Activated T-cell treated with anti-CD3 and anti-CD28 coated beads for 4 hours (primary cell): ENCODE results near the gene HDAC4.

Experiments
- DNase-seq: peaks from one replicate; pipeline ENCODE4 v3.0.0-alpha.2; 2020

Gene HDAC4

DNA sequence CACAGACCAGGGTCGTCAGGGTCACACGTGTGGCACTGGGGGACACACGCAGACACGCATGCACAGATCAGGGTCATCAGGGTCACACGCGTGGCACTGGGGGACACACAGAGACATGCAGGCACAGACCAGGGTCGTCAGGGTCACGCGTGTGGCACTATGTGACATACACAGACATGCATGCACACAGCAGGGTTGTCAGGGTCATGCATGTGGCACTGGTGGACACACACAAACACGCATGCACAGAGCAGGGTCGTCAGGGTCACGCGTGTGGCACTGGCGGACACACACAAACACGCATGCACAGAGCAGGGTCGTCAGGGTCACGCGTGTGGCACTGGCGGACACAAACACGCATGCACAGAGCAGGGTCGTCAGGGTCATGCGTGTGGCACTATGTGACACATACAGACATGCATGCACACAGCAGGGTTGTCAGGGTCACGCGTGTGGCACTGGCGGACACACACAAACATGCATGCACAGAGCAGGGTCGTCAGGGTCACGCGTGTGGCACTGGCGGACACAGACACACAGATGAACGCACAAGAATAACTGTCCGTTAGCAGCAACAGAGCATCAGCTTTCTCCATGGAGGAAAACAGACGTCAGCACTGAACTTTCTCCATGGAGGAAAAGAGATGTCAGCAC, 34.9 kb downstream of the HDAC4 start:
- no peak for DNase-seq

DNA sequence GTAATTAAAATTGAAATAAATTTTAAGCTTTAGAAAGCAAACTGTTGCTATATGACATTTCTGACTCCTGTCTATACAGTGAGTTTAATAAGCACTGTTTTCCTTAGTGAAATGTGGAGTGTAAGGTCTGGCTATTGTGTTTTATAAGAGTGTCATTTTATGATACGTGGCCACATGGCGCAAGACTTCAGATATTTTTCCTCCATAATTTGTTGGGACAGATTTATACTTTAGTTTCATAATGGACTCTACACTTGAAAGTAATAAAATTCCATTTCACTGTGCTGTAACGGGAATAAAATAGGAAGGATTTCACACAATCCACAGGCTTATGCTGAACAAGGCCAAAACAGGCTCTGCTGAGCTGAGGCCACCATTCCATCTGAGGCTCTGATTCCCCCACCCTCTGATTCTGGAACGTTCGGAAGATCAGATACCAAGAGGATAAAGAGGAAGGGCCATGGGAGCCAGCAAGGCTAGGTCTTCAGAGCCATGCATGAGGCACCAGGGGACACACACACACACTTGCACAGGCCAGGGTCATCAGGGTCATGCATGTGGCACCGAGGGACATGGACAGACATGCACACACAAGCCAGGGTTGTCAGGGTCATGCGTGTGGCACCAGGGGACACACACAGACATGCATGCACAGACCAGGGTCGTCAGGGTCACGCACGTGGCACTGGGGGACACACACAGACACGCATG, 35.6 kb downstream of the HDAC4 start:
- DNase-seq: no peak

DNA sequence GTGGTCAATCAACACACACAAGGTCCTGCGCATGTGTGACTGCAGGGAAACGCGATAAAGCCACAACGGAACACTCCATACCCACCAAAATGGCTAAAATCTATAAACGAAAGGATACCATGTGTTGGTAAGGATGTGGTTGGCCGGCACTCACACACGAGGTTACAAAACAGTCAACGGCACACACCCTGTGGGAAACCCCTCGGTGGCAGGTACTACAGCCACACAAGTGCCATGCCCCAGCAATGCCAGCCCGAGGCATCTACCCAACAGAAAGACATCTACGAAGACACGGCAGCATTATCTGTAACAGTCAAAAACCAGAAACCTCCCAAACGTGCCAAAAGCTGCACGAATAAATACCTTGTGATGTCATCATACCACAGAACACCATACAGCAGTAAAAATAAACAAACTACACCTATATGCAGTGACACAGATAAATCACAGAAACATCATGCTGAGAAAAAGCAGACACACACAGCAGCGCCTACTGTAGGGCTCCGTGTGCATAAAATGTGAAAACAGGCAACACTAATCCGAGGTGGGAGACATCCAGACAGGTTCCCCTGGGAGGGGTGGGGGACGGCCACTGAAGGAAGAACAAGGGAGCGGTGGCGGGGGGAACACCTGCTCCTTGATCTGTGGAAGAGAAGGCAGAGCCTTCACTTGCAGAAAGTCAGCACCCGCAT, 36.7 kb downstream of the HDAC4 start:
- peak; percentile 15 for DNase-seq

DNA sequence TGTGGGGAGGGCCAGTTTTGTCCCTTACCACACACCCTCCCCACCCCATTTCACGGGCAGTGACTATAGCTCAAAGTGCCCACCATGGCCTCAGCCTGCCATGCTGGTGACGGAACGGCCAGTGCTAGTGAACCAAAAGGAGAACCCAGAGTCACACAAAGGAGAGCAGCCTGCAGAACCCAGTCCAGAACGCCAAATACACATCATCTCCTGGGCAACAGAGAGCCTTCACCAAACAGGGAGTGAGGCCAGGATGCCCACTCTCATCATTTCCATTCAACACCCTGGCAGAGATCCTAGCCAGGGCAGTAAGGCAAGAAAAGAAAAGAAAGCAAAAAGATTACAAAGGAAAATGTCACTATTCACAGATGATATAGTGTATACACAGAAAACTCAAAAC, 38.3 kb downstream of the HDAC4 start:
- DNase-seq: no peak

DNA sequence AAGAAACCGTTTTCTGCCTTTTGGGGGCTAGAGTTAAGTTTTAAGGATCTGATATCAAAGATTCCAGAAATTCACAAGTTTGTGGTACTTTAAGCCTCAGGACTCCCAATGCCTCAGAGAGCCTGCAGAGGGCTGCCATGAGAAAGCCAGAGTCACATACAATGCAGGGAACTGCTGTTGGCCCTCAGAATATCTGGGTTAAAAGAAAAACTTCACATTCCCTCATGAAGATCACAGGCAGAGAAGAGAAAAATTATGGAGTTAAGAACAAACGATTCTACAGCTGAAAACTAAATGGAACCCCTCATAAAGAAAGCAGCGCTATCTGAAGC, 39.5 kb downstream of the HDAC4 start:
- no peak for DNase-seq

DNA sequence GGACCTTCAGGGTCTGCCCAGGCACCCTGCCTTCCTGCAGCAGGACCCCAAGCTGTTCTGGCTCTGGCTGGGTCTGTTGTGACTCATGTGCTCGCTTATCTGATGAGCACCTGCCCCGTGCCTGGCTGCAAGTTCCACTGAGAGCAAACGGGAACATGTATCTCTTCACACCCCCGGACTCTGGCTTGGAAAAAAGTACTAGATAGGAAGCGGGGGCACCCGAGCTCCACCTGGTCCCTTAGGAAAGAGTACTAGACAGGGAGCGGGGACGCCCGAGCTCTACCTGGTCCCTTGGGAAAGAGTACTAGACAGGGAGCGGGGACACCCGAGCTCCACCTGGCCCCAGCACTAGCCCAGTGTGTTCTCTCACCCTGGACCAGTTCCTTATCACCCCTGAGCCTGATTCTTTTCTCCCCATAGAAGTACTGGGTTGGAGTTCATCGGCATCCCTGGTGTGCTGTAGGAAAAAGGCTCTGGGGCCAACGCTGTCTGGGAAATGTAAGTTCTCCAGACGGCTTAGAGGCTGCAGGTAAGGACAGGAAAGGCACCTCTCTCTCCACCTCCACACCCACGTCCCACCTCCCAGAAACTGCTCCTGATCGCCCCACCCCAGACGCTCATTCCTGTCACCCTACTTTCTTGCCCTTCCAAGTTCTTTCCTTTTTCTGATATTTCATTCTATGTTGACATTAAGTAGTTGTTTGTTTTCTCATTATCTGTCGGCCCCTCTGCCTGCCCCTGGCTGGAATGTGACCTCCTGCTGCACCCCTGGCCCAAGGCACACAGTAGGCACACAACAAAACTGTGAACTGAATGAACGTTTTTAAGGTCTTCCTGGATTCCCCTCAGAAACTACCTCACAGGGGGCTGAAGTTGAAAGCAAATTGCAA, 40.2 kb downstream of the HDAC4 start:
- DNase-seq: no peak

DNA sequence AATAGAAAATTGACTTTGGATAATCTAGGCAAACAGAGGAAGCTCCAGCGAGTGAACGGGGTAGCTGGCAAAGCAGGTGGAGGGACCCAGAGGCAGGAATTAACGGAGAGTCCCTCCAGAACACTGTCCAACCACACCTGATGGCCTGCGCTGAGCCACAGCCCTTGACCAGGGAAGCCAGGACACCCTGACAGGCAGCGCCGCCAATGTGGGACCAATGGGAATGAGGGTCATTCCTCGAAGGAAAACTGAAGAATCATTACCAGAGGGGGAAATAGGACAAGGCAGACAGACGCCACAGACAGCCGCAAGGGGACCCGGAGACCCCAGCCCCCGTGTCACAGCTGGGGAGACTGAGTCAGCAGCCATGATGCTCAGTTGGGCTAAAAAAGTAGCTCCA, 40.8 kb downstream of the HDAC4 start:
- no peak for DNase-seq

DNA sequence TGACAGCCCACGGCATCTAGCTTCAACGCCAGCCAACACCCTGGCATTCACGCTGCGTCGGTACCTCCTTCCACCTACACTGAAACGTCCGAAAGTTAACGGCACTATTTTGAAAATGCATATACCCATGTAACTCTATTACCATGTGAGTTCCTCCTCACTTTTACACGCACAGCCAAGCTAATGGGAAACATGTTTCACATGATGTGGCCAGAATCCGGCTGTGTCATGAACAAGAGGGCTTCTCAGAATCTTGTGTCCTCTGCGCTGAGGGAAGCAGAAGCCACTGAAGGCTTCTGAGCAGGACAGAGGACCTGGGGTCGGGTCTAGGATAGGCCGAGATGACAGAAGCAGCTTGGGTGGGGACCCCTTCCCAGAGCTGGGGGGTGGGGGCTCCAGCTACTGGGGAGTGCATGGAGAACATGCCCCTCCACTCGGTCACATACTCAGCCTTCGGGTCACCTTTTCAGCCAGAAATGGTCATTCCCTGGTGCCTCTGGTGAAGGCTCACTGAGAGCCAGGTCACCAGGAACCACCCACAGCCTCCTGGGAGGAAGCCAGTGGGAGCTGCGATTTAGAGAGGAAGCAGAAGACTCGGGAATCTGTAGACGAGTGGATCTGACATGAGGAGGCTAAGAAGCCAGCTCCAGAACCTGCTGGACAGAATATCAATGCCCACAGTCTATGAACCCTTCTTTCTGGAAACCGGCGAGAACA, 41.5 kb downstream of the HDAC4 start:
- DNase-seq: no peak

DNA sequence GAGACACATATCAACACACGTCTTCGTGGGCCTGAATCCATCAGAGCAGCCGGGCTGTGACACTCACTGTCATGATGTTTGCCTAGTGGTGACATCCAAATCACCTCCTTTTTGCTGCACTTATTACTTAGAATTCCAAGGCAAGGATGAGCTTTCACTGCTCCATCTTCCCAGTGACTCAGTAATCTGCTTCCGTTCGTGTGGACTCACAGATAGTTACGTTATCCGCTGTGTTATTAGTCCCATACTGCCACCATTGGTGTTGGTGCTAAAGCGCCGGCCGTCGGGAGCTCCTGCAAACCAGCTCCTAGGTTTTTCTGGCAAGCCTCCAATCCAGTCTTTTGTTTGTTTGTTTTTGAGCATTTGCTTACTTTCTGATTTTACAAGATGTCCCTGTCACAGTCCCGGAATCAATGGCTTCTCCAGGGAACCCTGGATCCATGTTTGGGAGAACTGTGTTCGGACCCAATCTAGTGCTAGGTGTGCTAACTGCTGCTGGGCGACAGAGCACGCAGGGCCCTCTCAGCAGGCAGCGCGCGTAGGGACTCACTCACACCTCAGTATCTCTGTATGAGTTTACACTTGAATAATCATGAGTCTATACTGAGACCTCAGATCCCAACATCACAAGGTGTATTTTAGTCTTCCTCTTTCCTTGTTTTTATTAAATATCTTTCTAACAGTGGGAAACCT, 42.6 kb downstream of the HDAC4 start:
- DNase-seq: no peak

DNA sequence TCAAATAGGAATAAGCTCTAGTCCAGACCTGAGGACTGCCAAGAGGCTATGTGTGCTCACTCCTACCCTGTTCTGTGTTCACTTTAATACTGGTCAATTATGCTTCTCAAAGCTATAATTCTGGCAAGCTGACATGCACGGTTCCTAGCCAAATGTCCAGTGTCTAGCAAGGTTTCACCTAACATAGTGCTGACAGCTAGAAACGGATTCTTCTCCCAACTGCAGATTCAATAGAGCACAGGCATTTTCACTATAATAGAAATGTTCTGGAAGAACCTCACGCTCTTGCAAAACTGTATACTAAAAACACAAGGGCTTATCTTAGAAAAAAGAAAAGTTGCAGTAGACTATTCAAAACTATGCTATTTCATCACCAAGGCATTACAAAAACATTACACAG, 45.1 kb downstream of the HDAC4 start:
- DNase-seq: no peak

DNA sequence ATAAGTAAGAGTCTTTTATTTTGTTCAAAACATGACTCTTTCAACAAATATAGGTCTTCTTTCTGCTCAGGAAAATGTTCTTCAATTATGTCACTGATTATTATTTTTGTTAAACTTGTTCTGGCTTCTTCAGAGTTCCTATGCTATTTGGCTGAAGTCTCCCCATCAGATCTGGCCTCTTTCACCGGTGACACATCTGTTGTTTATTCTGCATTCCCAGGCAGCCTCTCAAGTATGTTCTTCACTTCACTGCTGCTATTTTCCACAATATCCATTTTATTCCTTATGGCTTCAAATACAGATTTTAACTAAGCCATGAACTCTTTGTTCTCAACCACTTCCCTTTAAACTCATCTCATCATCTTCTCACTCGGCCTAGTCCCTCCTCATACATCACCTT, 45.7 kb downstream of the HDAC4 start:
- DNase-seq: no peak

DNA sequence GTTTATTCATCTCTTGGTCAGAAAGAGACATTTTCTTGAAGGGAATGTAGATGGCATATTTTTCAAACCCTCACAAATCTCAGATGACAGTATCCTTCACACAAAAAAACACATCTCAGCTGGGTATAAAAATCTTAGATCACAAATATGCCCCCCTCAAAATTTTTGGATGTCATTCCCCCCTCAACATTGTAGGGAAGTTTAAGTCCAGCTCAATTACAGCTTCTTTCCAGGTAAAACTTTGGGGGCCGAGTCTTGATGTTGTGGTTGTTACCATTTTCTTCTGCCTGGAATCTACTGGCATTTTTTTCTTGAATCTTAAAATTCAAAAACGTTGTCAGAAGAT, 46.1 kb downstream of the HDAC4 start:
- no peak for DNase-seq

DNA sequence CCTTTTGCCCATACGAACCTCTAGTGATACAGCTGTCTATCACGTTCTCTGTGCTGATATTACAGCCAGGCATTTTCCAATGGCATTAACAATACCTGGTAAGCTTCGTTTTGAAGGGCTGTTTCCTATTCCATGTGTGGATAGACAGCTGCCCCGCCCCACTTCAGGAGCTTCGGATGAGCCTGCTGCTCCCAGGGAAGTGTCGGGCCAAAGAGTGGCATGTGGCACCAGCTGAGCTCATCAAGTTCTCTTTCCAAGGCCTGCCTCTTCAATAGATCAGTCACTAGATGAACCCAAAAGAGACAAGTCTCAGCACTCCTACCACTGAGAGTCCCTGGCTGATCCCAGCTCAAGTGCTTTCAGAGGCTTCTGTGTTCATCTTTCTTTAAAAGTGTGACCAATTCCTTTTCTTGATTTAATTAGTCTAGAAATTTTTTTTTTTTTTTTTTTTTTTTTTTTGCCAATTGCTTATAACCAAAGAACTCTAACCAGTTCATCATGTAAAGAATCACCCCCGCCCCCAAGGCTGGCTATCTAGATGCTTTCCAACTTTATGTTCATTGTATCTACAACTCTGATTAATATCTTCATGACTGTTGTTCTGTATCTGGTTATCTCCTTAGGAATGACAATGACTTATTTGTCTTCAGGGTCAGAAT, 46.6 kb downstream of the HDAC4 start:
- DNase-seq: no peak

DNA sequence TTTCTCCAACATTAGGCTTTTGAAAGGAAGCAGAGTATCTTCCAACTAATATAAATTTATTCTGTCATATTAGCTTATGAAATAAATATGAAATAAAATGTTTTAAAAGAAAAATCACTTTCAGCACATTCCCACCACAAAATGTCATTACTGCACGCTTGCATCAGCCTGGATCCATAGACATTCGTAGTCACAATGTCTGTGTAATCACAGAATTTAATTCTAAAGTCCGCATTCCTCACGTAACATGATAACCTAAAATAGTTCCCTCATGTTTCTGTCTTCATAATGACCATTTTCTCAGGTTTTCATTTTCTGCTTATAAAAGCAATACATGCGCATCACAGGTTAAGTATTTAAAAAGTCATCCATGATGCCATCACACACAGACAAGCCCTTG, 47.1 kb downstream of the HDAC4 start:
- no peak for DNase-seq

DNA sequence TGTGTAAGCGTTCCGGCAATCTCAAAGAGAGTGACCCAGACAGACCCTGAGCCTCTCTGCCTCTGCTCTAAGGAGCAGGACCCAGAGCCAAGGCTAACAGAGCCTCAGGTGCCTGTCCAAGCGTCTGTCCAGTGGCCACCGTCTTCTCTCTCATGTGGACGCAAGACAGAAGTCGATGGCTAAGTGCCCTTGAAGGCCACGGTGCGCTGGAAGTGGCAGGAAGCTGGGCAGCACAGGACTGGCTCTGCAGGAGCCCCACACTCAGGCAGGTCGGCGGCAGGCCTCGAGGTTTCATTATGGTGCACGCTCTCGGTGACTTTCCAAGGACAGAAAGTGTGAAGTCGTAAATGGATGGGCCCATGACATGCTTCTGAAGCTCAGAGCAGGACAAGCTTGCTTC, 49.1 kb downstream of the HDAC4 start:
- DNase-seq: no peak

DNA sequence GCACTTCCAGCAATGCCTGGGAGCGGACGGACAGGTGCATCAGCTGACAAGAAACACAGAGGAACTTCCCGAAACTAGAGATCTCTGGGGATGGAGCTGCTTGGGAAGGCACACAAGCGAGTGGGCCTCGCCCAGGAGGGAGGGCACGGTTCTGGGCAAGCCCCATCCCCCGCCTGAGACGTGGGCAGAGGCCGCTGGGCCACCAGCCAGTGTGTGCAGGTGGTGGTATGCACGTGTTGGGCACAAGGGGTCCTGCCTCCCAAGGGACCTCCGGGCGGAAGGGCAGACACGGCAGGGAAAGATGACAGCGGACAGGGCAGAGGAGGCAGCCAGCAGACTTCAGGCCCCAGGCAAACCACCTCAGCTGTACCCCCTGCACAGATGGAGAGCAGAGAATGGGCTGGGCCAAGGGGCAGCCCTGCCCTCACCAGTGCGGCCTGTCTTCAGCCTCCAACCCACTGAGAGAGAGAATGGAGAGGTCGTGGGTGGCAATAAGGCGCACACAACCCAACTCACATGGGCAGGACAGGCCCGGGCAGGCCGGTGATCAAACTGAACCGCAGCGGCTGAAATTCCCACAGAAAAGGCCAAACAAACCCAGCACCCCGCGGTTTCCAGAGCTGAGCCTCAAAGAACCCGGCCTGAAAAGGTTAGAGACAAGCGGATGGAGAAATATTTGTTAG, 51.2 kb downstream of the HDAC4 start:
- DNase-seq: no peak

DNA sequence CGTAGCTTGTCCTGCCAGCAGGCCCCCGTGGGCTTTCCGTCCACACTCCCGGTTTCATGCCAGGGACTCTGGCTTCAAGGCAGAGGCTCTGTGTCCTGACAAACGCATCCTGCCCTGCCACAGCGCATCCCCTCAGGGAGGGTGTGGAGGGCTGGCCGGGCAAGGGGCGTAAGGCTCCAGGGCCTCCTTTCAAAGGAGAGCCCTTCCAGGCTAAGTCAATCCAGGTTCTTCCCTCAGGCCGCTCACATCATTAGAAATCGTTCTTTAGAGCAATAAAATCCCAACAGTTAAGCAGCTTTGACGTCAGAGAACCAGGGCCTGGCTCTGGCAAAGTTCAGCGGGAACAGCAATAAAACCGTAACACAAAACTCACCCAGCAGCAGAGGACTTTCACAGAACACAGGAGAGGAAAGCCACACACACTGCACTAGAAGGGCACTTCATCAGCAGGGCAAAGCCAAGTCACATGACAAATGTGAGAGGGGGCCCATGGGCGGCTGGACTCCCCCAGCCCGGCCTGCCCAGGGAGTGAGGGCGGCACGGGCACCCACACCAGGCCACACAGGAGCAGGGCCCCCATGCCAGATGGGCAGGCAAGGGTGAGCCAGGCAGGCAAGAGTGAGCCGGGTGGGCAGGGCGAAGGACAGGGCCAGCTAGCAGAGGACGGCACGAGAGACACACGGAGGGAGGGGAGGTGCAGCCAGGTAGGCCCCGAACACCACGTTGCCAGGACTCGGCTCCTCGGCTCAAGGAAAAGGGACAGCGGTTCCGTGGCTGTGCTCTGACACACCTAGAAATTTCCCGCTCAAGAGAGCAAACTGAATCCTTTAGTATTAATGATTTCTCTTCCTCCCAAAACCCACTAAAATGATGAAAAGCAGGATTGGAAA, 52.0 kb downstream of the HDAC4 start:
- DNase-seq: no peak

DNA sequence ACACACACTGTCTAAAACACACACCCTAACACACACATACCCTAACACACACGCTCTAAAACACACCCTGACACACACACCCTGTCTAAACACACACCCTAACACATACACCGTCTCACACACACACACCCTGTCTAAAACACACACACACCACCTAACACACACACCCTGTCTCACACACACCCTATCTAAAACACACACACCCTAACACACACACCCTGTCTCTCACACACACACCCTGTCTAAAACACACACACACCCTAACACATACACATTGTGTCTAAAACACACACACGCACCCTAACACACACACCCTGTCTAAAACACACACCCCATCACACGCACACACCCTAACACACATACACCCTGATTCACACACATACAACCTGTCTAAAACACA, 54.1 kb downstream of the HDAC4 start:
- DNase-seq: no peak

DNA sequence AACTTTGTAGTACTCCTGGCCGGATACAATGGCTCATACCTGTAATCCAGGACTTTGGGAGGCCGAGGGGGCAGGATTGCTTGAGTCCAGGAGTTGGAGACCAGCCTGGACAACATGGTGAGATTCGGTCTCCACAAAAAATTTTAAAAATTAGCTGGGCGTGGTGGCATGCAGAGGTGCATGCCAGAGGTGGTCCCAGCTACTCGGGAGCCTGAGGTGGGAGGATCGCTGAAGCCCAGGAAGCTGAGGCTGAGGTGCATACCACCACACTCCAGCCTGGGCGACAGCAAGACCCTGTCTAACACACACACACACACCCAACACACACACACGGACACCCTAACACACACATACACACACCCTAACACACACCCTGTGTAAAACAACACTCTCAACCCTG, 55.6 kb downstream of the HDAC4 start:
- DNase-seq: no peak

DNA sequence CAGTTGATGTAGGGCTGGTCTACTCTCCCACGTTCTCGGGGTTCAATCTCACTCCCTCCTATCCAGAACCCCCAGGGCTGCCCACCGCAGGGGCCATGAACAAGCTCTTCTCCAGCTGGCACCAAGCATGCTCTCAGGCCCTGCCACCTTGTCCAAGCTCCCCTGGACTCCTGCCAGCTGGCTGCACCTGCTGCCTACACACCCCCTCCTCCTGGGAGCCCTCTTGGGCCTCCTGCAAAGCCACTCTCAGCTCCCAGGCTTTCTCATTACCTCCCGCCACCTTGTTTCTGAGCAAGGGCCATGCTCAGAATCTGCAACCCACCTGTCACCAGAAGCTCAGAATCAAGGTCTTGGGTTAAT, 56.0 kb downstream of the HDAC4 start:
- no peak for DNase-seq
